AG09319 (cell line): ENCODE measurements around the gene CROCC2.

Experiments used
- DNase-seq: peaks from one replicate; pipeline ENCODE4 v3.0.0-alpha.2; 2010; ENCODE audit warnings: low read depth; ENCODE audit errors: extremely low read depth
- TF ChIP-seq, protein P1 (sequence below): IDR thresholded peaks from 2 replicates; pipeline ENCODE4 v1.5.1; 2011; ENCODE audit warnings: low read depth, mild to moderate bottlenecking, inconsistent platforms, low read length, moderate library complexity

CROCC2 gene

DNA sequence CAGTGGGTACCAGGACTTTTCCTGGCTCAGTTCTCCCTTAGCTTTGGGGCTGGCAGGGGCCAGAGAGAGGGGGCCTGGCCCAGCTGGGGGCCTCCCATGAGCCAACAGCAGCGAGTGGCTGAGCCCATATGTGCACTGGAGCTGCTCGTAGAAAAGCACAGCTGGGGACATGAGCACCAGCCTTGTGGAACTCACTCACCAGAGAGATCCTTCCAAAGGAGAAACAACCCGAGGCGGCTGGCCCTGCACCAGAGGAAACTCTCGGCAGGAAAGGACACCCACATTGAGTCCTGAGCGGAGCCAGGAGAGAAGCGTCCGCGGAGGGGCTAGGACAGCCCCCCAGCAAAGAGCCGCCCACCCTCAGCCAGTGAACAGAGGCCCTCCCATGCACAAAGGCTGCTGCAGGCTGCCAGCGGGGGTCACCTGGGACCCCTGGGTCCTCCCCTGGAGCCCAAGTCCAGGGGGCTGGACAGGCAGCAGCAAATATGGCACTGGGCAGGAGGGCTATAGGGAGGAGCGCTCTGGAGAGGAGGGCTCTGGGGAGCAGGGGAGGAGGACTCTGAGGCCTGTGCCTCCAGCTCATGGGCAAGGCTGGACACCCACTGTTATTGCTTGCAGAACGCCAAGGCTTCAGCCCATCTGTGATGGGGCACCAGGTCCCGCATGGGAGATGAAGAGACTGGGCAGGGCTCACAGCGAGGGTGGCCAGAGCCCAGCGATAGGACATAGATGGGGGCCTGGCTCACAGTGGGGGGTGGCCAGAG is 50.2 kb downstream of the CROCC2 start:
- TF ChIP-seq, protein P1, sequence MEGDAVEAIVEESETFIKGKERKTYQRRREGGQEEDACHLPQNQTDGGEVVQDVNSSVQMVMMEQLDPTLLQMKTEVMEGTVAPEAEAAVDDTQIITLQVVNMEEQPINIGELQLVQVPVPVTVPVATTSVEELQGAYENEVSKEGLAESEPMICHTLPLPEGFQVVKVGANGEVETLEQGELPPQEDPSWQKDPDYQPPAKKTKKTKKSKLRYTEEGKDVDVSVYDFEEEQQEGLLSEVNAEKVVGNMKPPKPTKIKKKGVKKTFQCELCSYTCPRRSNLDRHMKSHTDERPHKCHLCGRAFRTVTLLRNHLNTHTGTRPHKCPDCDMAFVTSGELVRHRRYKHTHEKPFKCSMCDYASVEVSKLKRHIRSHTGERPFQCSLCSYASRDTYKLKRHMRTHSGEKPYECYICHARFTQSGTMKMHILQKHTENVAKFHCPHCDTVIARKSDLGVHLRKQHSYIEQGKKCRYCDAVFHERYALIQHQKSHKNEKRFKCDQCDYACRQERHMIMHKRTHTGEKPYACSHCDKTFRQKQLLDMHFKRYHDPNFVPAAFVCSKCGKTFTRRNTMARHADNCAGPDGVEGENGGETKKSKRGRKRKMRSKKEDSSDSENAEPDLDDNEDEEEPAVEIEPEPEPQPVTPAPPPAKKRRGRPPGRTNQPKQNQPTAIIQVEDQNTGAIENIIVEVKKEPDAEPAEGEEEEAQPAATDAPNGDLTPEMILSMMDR, result no peak
- DNase-seq, result no peak

DNA sequence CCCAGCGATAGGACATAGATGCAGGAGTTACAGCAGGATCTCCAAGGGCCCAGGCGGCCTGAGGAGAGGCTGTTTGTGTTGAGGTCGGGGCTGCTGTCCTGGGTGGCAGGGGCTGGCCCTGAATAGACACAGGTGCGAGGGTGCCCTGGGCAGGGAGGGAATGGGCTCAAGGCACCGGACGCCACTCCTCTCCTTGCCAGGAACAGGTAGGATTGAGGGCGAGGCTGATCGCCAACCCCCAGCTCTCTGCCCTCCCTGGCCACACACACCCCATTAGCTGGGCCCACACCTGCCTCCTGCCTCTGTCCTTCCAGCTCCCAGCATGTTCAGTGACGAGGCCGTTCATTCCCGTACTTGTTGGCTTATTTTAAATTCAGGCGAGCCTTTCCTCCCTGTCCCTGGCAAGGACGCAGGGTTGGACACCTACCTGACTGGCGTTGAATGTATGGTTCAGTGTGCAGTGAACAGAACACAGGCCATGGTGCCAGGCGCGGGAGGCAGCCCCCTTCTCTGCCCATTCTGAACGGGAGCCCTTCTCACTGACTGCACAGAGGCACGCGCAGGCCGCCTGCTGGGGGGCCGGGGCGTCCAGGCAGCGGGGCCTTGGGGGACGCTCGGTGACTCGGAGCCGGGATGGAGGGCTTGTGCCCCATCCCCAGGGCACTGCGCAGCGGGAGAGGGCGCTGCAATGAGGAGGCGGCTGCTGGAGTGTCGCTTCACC is 51.0 kb downstream of the CROCC2 start:
- no peak for DNase-seq
- TF ChIP-seq, protein P1, result no peak

DNA sequence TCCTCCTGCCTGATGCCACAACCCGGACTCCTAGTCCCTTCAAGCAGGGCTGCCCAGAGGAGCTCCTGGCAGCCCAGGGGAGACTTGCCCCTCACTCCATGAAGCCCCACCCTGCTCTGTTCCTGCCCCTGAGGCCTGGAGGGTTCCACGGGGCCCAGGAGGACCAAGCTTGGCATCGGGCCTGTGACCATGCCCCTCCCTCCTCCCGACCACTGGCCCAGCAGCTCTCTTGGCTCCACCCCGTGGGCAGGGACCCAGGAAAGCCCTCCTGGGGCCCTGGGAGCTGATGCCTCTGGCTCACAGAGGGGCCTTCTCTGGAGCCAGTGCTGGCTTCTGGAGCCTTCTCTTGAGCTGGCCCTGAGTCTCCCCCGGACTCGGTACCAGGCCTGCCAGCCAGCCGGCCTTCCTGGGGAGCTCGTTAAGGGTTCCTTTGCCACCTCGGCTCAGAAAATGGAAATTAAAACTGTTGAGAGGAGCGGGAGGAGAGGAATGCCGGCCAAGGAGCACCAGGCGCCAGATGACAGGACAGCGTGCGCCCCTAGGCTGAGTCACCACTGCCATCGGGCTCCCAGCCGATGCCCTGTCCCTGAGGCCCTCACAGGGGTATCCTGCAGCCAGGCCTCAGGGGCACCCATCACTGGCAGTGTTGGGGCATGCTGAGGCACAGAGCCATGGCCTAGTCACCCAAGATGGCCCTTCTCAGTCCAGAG is 51.7 kb downstream of the CROCC2 start:
- no peak for DNase-seq
- TF ChIP-seq, protein P1, result no peak

DNA sequence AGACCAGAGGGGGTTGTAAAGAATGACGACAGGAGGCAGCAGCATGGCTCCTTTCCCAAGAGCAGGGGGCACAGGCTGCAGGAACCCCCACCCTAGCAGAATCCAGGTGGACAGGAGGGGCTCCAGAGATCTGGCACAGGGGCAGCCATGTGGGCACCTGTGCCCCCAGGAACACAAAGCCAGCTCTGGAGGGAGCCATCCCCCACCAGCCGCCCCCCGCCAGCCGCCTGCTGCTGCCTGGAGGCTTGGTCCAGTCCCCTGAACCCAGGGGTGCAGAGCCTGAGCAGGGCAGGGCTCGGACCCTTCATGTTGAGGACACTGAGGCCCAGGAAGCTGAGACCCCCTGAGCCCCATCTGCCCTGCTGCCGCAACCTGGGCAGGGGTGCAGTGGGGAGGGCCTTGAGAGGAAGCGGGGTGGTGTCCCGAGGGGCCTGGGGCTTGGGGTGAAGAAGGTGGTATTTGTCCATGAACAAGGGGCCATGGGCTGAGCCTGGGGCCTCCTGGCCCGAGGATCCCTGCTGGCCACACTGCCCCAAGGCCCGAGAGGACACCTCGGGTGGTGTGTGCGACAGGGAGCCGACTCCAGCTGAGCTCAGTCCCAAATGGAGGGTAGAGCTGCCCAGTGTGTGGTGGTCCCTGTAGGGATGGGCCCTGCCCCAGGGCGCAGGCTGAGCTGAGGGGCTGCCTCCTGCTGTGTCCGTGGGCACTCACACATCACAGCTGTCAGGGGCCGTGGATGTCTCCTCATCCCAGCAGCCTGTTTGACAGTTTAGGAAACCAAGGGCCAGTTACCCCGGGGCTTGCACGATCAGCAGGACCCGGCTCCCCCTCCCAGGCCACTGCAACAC is 52.5 kb downstream of the CROCC2 start:
- DNase-seq, result no peak
- TF ChIP-seq, protein P1, result no peak

DNA sequence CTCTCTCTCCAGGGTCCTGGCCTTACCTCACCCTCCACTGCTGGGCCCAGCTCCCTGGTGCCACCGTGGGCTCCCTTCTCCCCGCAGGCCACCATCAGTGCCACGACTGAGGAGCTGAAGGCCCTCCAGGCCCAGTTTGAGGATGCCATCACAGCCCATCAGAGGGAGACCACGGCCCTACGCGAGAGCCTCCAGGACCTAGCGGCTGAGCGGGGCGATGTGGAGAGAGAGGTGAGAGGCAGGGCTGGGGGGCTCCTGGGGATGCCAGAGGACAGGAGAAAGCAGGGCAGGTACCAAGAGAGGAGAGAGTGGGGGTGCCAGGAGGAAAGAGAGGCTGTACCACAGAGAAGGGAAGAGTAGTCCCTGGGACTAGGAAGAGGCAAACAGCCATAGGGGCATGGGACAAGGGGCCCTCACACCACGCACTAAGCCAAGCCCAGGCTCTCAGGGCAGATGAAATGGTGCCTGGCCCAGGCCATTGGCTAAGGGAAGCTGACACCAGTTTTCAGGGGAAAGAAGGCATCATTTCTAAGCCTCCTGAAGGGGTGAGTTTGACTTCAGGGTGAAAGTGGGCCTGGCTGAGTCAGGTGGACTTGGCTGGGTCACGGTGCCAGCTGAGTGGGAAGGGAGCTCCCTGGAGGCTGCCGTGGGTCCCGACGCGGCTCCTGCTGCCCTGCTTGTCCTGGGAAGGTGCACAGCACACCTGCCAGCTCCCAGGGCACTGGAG is 53.2 kb downstream of the CROCC2 start:
- no peak for DNase-seq
- TF ChIP-seq, protein P1, result no peak

DNA sequence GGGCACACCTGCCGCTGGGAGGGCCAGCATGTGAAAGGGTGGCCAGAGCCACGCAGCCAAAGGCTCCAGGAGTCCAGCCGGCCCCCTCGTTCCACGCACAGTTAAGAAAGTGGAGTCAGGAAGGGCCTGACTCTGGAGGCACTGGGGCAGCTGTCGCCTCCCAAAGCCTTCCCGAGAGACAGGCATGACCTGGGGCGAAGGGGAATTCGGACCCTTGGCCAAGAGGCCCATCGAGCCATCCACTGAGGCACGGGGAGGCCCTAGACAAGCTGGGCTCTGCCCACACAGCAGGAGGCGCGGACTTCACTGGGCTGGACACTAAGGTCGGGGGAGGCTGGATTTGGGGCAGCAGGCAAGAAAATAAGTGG is 53.8 kb downstream of the CROCC2 start:
- TF ChIP-seq, protein P1, result no peak

More for the DNA sequence above, 53.8 kb downstream of the CROCC2 start:
- no peak for DNase-seq
